DMS79 treated with DMSO at 0.1 percent for 48 hours (cell line): ENCODE results near the gene RRAS2.
"Not testable (repeated sequence)": the region's sequence is repeated elsewhere in the genome, so short reads cannot be mapped to it uniquely, and the experiment has no call there.

Experiments used
- DNase-seq: peaks from one replicate; lab custom pipeline; 2025; lab: John Stamatoyannopoulos, UW

Gene RRAS2

DNA sequence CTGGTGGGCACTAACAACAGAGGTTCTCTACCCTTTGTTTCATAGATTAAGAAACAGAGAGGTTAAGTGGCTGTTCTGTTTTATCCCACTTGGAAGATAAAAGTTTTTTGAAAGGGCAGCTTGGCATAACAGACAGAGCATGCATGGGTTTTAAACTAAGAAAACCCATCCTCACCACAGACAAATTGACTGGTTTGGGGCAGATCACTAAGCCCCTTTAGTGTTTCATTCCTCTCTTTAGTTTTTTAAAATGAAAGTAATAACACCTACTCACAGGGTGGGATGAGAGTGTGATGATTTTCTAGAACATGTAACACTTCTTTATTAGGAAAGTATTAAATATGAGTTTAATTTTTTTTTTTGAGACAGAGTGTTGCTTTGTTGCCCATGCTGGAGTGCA lies 12.3 kb upstream of the RRAS2 start:
- DNase-seq = no peak

DNA sequence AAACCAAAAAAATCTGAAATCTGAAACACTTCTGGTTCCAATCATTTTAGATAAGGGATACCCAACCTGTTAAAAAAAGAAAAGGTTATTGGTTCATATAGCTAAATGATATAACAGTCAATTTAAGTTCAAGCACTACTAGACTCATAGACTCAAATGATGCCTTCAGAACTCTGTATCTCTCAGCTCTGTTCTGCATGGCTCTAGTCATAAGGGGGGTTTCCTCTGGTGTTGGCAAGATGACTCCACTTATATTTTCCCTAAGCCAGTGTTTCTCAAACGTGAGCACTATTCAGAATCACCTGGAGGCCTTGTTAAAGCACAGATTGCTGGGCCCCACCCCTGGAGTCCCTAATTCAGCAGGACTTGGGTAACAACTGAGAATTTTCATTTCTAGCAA lies 11.5 kb upstream of the RRAS2 start:
- no peak for DNase-seq

DNA sequence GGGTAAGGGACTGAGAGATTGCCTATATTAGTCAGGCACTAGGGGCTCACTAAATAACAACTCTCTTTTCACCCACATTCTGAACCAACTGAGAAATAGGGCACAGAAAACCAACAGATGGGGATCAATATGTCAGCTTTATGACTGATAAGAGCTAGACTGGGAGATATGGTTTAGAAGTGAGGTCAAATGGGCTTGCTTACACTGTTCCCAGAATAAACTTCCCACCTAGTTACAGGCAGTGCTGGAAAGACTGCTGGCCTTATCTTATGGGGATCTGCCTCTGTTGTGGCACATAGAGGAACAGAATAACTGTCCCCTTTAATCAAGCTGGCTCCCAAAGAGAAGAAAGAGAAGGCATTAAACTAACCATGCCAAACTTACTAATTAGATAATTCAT lies 10.6 kb upstream of the RRAS2 start:
- DNase-seq = no peak

DNA sequence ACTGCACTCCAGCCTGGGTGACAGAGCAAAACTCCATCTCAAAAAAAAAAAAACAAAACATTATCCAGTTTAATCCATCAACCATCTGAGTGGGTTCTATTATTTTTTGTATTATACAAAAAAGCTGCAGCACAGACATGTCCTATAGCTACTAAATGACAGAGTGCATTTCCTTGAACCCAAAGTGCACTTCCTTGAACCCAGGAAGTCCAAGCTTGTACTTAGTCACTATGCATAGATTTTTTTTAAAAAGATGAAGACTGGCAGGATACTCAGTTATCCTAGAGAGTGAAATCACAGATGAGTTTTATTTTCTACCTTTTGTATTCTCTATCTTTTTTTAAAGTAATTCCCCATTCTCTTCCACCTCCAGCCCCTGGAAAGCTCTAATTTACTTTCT lies 8.0 kb upstream of the RRAS2 start:
- no peak for DNase-seq

DNA sequence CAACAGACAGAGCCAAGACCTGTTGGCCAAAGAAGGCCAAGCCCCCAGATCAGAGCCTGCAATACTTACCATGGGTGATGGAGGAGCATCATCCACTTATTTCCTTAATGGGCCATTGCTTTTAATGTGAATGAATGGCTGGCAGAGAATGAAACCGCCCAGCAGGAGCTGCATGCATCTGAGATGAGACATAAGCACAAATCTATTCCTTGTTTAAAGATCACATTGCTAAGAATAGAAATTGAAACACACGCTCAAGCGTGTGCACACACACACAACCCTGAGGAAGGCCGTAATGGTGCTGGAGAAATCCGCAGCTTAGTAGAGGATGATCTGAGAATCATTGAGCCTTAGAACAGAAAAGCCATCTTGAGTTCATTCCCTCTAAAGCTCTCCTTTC lies 5.3 kb upstream of the RRAS2 start:
- no peak for DNase-seq

DNA sequence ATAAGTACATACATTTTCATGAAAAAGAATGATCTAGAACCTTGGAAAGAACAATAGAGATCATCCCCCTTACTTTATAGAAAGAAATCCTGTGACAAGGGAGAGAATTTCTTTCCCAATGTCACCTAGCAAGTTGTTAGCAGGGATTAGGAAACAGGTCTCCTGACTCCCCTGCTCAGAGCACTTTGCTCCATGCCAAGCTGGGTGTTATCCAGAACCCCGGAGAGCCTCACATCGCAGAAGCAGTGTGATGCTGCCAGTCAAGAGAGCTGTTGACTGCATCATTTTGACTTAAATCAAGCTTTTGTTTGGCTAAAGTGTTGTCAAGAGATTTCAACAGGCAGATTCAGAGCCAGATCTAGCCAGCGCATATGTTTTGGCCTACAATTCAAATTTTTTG lies 3.6 kb upstream of the RRAS2 start:
- no peak for DNase-seq

DNA sequence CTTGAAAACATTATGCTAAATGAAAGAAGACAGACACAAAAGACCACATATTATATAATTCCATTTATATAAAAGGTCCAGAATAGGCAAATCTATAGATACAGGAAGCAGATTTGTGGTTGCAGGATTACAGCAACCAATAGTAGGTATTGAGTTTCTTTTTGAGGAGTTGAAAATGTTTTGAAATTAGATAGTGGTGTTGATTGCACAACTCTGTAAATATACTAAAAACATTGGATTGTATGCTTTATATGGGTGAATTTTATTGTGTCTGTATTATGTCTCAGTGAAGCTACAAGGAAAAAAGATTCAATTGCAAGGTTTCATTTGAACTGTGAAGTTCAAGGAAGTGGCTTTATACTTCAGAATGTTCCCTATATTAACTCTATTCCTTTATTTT lies 3.0 kb upstream of the RRAS2 start:
- DNase-seq = no peak

DNA sequence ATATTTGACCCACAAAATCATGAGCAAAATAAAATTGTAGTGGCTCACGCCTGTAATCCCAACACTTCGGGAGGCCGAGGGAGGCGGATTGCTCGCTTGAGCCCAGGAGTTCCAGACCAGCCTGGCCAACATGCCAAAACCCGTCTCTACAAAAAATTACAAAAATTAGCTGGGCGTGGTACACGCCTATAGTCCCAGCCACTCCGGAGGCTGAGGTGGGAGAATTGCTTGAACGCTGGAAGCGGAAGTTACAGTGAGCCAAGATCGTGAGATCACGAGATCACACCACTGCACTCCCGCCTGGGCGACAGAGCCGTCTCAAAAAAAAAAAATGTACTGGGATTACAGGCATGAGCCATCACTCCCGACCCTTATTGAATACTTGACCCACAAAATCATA lies 2.0 kb upstream of the RRAS2 start:
- DNase-seq = no peak

DNA sequence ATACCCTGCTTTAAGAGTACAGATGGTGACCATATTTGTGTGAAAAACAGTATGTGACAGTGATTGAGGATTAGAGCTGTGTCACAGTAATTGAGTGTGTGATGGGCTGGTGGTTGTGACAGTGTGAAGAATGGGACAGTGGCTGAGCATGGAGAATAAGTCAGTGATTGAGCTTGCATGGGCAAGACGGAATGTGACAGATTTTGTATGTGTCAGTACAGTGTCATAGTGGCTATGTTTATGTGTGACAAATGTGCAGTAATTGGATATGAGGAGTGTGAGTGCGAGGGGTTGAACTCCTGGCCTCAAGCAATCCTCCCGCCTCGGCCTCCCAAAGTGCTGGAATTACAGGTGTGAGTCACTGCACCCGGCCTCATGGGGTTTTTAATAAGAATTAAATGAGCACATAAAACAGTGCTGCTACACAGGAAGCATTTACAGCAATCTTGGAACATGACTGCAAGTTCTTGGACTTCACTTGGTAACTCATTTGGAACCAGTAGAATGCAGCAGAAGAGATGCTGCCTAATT lies 583 bp upstream of the RRAS2 start:
- no peak for DNase-seq

DNA sequence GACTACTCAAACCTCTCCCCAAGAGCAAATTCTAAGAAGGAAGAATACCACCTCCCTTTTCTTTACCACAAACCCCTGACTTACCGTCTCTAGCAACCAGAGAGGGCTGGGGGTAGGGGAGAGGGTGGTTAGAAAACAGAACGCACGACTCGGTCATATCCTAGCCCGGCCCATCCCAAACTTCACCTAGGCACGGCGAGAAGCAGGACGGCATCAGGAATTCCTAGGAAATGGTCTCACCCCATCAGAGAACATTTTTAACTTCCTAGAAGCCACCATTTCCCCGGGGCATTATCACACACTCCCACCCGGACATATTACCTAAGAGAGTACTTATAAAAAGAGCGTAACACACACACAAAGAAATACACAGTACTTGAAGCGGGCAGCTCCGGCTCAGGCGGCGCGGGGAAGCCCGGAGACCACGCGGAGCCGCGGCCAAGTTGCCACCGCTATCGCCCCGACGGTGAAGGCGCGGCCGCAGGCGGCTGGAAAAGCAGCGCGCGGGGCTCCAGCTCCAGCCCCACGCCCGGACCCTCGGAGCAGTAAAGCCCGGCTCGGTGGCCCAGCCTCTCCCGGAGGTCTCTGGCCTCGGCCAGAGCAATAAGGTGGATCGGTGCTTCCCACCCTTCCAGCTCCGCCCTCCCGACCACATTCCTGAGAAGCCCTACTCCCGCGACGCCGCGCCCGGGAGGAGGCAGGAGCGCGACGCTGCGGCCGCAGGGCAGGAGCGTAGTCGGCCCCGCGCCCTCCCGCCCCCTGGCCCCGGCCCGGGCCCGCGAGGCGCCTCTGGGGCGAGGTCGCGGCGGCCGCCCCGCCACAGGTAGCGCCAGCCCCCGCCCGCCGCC lies 878 bp downstream of the RRAS2 start:
- peak; percentile 24 for DNase-seq

DNA sequence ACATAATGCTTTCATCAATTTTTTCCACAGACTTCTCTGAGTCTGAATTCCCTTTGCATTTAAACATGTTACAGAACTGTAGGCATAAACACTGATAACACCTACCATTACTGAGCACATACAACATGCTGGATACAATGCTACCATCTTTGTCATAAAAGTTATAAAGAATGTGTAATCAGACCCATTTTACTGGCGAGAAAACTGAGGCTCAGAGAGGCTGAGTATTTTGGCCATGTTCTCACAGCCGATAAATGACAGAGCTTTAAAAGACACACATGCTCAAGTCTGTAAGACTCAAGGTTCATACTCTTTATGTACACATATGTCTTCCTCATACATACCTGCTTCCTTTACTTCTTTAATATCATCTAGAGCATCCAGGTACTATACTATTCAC lies 2.6 kb downstream of the RRAS2 start:
- no peak for DNase-seq

DNA sequence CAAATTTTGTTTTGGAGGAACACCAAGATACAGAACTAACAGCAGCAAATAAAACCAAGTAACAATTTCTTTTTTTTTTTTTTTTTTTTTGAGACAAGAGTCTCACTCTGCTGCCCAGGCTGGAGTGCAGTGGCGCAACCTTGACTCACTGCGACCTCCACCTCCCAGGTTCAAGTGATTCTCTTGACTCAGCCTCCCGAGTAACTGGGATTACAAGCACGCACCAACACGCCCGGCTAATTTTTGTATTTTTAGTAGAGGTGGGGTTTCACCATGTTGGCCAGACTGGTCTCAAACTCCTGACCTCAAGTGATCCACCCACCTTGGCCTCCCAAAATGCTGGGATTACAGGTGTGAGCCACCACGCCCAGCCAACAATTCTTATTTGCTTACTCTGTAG lies 4.4 kb downstream of the RRAS2 start:
- not testable (repeated sequence) for DNase-seq

DNA sequence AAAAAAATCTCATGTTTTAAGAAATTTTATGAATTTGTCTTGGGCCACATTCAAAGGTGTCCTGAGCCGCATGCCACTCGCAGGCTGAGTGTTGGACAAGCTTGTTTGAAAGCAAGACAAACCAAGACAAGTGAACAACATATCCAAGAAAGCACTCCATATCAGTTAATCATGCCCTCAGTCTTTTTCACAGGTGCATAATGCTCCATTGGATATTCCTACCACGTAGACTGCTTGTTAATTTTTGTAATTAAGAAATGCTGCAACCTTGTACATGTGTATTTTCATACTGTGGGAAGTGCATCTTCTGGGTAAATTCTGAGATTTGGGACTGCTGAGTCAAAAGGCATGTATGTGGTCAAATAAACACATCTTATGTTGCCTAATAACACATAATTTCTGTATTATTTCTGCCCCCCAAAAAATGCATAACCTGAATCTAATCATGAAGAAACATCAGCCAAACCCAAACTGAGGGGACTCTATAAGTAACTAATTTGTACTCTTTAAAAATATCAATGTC lies 8.2 kb downstream of the RRAS2 start:
- no peak for DNase-seq

DNA sequence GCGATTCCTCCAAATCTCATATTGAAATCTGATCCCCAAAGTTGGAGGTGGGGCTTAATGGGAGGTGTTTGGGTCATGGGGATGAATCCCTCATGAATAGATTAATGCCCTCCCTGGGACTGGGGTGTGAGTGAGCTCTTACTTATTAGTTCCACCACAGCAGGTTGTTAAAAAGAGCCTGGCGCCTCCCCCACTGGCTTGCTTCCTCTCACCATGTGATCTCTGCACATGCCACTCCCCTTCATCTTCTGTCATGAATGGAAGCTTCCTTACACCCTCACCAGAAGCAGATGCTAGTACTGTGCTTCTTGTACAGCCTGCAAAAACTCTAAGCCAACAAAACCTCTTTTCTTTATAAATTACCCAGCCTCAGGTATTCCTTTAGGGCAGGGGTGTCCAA lies 8.8 kb downstream of the RRAS2 start:
- no peak for DNase-seq

DNA sequence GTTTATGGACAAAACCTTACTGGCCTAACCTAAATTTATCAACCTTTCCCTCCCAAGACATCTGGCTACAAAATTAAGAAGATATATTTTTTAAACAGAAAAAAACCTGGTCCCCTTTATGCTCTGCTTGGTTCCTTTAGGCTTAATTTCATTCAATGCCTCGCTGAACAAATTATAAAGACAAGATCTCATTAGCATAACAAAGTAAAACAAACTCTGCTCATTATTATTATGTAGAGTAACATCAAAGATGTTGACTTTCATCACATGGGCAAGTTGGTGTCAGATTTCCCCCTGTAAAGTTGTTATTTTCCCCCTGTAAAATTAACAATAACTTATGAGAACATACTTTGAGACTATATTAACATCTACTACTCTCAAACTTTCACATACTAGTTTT lies 11.0 kb downstream of the RRAS2 start:
- DNase-seq = no peak

DNA sequence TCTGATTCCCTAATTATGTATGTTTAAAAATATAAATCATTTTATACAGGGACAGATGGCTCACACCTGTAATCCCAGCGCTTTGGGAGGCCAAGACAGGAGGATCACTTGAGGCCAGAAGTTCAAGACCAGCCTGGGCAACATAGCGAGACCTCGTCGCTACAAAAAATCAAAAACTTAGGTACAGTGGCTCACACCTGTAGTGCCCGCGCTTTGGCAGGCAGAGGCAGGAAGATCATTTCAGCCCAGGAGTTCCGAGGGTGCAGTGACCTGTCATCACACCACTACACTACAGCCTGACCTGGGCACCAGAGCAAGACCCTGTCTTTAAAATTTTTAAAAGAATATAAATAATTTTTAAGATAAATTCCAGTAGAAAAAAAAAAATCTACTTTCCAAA lies 11.5 kb downstream of the RRAS2 start:
- DNase-seq = no peak

DNA sequence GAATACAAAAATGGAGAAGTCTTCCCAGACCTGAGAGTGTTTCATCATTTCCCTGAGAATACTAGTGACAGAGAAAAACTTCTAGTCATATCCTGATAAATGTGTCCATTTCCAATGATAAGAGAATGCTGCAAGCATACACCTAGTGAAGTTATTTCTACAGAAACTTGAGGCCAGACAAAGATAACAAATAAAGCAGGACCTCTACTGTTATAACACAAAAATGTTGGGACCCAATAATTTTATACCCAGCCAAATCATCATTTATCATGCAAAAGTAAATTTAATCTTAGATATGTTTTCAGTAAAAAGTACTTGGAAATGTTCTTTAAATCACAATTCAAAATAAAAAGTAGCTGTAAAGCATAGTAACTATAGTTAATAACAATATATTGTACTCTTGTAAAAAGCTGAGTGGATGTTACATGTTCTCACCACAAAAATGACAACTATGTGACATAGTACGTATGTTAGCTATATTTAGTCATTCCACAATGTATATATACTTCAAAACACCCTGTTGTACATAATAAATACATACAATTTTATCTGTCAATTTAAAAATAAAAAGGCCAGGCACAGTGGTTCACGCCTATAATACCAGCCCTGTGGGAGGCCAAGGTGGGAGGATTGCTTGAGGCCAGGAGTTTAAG lies 12.6 kb downstream of the RRAS2 start:
- no peak for DNase-seq

DNA sequence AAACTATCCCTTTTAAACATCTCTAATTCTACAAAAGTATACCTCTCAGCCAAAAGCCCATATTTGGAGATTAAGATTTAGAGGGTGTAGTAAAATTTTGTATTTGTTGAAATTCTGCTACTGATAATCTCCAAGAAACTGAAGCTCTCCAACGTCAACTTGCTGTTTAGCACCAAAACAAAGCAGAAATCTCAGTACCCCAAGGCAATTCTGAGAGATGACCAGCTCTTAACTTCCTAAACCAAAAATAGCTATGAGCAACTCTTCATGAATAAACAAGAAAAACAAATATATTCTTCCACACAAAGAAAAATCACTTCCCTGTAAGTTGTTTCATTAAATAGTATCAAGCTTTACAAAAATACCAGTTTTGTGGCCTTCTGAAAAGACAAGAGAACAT lies 13.3 kb downstream of the RRAS2 start:
- DNase-seq = no peak

DNA sequence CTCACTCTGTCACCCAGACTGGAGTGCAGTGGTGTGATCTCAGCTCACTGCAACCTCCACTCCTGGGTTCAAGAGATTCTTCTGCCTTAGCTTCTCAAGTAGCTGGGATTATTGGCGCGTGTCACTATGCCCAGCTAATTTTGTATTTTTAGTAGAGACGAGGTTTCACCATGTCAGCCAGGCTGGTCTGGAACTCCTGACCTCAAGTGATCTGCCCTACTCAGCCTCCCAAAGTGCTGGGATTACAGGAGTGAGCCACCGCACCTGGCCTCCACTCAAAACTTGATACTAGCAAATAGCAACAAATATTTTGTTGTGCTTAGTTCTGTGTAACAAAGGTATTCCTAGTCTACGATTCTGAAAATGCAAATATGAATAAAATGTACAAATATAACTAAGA lies 14.0 kb downstream of the RRAS2 start:
- DNase-seq = not testable (repeated sequence)

DNA sequence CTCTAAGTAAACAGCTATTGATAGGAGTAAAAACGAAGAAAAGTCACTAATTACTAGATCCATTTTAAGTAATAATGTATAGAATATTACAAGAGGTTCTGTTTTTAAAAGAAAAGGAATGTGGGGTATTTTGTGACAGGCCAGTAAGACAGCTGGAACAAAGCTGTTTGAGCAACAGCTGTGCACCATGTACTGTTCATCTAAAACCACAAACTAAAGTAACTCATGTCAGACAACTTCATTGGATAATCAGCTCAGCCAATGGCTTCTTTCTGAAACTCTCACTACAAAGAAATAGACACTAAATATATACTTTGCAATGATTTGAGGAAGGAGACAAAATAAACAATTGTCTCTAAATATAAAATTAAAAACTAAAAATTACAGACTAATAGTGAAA lies 16.1 kb downstream of the RRAS2 start:
- no peak for DNase-seq

DNA sequence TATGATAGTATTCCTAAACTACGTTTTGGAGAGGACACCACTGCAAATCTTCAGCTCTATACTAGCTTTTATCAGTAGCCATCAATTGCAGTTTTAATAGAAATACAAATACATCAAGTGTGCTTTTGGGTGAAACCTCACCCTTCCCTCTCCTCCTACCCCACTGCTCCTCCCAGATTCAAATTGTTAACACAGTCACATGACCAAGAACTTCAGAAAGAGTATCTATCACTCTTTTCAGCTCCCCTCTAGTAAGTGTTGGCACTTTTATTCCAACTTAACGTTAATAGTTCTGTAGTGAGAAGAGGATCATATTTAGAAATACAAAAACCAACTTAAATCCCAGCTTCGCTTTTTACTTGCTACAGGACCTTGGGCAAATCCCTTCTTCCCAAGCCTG lies 17.0 kb downstream of the RRAS2 start:
- DNase-seq = no peak

DNA sequence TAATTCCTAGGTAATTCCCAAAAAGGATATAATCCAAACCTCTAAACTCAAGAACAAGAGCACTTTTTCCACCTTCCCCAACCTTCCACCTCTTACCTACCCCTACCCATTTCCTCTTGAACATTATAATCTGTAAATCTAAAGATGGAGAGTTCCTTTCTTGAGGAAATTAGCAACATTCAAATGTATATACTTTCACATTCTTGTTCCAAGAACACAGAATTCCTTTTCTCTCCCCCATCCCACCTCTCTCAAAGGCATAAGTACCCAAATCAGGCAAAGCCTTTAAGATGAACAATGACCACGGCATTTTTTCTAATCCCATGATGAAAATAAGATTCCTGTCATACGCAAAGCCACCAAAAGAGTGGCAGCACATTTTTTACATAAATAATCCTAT lies 18.3 kb downstream of the RRAS2 start:
- DNase-seq = no peak

DNA sequence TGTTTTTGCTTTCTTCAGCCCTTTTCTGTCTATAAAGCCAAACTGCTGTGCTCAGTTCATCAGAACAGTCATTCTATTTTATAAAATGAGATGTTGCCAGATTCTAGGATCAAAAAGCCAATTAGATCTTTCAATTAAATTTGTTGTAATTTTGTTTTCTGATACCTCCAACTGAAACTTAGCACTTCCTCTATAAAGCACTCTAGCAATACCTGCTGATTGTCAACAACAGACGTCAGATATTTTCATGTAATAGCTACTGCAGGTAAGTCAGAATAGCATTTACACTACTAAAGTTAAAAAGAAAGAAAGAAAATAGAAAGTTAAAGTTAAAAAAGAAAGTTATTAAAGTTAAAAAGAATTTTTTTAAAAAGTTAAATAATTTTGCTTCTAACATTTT lies 19.6 kb downstream of the RRAS2 start:
- DNase-seq = no peak
